ENCODE data around the gene FOXK1. TPM values are rescaled to one million over a fixed set of nuclear protein-coding genes. Genes with fewer than 3 reads are reported as not detected.

Gene FOXK1
- total RNA-seq, 6 experiments from 2014 or later = 3.8 to 8.4 (median 6.9) TPM

DNA sequence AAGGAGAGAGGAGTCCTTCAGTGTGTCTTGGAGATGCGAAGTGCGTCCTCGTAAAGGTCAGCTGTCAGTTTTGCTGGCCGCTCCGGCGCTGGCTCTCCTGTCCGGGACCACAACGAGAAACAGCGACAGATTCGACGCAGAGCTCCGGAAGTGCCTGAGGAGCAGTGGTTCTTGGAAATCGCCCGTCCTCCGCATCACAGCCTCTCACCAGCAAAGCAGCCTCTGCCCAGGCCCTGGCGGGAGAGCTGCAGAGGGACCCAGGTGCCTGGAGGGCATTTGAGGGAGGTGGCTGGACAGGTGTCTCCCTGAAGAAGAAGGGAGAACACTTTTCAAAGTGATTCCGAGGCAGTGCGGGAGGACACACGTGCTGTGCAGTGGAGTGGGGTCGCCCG lies 81.7 kb downstream of the FOXK1 start:
- no peak for DNase-seq
- TF ChIP-seq, protein P1, sequence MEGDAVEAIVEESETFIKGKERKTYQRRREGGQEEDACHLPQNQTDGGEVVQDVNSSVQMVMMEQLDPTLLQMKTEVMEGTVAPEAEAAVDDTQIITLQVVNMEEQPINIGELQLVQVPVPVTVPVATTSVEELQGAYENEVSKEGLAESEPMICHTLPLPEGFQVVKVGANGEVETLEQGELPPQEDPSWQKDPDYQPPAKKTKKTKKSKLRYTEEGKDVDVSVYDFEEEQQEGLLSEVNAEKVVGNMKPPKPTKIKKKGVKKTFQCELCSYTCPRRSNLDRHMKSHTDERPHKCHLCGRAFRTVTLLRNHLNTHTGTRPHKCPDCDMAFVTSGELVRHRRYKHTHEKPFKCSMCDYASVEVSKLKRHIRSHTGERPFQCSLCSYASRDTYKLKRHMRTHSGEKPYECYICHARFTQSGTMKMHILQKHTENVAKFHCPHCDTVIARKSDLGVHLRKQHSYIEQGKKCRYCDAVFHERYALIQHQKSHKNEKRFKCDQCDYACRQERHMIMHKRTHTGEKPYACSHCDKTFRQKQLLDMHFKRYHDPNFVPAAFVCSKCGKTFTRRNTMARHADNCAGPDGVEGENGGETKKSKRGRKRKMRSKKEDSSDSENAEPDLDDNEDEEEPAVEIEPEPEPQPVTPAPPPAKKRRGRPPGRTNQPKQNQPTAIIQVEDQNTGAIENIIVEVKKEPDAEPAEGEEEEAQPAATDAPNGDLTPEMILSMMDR (IDR thresholded peaks at IDR 0.05) = no peak
- no peak for TF ChIP-seq POLR2A (IDR thresholded peaks at IDR 0.05)
- Histone ChIP-seq H3K27ac (no peak overlapping the region), H3K27me3 (no peaks in the 10 kb centered on the region), H3K9me3 (no peaks in the 10 kb centered on the region), H3K4me1 (no peaks in the 10 kb centered on the region), H3K4me3 (no peak overlapping the region), H3K36me3 (peaks cover 0 to 43% (median 19%) of the 10 kb centered on the region in 4 donors)
- ATAC-seq = no peak
- WGBS (ENCODE audit: insufficient coverage, low coverage, low lambda C conversion rate, missing lambda C conversion rate) = 100% methylated on average over 2 of the region's 21 CpGs
- intact Hi-C loops (cut with DNase I) = no loop called here

DNA sequence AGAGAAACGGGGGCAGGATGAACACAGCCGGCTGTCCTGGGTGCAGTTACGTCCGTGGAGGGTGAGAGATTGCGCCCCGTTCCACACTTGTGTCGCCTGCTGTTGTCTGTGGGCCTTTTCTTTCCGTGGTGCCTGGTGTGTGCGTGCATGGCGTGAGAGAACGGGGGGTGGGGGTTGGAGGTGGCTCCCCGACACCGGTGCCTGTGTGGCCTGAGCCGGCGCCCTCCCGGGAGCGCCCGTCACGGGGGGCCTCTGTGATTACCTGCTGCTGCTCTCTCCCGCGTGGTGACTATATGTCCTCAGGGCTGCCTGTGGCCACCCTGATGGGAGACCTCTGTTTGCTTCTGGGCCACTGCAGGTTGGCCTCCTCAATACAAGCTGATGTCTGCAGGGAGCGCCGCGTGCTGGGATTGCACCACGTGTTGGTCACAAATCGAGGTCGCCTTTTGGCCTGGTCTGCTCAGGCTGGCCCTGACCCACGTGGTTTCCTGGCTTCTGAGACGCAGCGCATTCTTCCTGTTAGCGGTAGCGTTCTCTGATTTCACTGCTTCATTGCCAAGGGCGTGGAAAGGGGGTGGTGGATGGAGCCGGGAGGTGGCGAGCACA lies 82.4 kb downstream of the FOXK1 start:
- ATAC-seq (no peak), DNase-seq (no peak)
- 89% methylated on average over 8 of the region's 35 CpGs for WGBS (ENCODE audit: insufficient coverage, low coverage, low lambda C conversion rate, missing lambda C conversion rate)
- Histone ChIP-seq H3K4me1 (no peaks in the 10 kb centered on the region), H3K4me3 (no peak overlapping the region), H3K36me3 (peaks cover 0 to 36% (median 19%) of the 10 kb centered on the region in 4 donors), H3K9me3 (no peaks in the 10 kb centered on the region), H3K27me3 (no peaks in the 10 kb centered on the region), H3K27ac (no peak overlapping the region)
- TF ChIP-seq POLR2A (IDR thresholded peaks at IDR 0.05) = no peak
- TF ChIP-seq, protein P1 (IDR thresholded peaks at IDR 0.05) = no peak
- intact Hi-C loops (cut with DNase I) = no loop called here

DNA sequence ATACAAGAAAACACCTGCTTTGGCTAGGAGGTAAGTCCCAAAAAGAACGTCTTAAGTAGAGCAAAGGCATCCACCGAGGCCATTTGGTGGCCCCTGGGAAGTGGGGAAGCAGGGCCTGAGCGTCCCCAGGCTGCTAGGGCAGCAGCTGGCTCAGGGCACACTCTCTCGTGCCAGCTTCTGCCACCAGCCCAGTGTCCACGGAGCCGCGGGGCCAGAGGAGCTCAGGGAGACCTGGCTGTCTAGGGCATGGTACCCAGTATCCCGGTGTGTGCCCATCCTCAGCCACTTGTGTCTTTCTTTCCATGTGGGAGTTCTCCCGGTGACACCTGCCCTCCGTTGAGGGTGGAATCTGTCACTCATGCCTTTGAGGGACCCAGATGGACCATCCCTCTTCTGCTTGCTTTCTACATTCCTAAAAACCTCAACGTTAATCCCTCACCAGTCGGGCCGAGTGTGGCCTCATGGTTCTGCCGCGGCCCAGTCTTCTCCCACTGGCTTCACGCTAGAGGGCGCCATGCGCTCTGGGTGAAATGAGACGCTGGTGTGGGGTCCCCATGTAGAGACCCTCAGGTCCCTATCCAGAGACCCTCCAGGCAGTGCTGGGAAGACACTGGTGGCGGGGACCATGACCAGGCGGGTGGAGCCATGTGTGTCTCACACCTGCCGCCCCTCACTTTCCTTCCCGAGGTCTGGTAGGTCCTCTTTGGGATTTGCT lies 83.8 kb downstream of the FOXK1 start:
- peak in 1 of 4 donors; percentile 5 for ATAC-seq
- no peaks in the 10 kb centered on the region for H3K9me3 ChIP-seq
- H3K36me3 ChIP-seq = peaks cover 0 to 30% (median 17%) of the 10 kb centered on the region in 4 donors
- intact Hi-C loops (cut with DNase I) = no loop called here
- no peaks in the 10 kb centered on the region for H3K27me3 ChIP-seq
- TF ChIP-seq, protein P1 (IDR thresholded peaks at IDR 0.05) = peak in 2 of 4 donors; percentile 7 to 9
- no peak for TF ChIP-seq POLR2A (IDR thresholded peaks at IDR 0.05)
- H3K4me1 ChIP-seq = no peaks in the 10 kb centered on the region
- H3K27ac ChIP-seq = no peak overlapping the region
- DNase-seq = no peak
- H3K4me3 ChIP-seq = no peak overlapping the region
- whole genome bisulfite sequencing (ENCODE audit: insufficient coverage, low coverage, low lambda C conversion rate, missing lambda C conversion rate) = 73% methylated on average over 10 of the region's 23 CpGs

DNA sequence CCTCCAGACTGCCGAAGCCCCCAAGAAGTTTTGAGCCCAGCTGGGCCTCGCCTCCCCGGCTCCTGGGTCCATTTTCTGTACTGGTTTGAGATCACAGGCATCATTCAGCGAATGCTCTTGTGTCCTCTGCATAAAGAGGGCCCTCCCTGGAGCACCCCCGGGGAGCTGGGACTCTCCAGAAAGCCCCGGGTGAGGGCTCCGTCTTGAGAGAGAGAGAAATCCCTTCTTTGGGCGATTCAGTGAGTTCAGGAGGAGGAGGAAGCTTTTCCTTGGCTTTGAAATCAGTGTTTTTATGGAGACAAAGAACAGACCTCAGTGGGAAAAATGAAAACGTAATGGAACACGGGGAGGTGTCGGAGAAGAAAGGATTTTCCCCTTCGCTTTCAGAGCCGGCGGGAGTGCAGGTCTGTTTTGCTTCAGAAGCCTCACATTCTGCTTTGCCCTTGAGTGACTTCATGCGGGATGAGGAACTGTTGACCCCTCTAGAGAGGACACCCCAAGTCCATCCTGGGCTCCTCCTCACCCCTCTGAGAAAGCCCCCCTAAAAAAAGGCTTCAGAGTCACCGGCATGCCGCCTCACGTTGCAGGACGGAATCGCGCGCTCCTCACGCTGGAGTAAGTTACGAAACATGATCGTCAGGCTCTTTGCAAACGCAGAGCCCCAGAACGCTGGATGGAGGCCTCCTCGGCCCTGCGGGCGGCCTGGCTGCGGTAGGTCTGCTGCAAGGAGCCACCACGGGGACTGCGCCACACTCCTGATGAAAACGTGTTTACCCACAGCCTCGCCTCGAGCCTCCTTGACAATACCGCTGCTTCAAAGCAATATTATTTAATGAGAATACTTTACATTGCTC lies 84.8 kb downstream of the FOXK1 start:
- no peak overlapping the region for H3K4me3 ChIP-seq
- DNase-seq (no peak), ATAC-seq (no peak)
- TF ChIP-seq, protein P1 (IDR thresholded peaks at IDR 0.05) = no peak
- H3K36me3 ChIP-seq = peaks cover 0 to 20% (median 12%) of the 10 kb centered on the region in 4 donors
- intact Hi-C loops (cut with DNase I) = no loop called here
- no peaks in the 10 kb centered on the region for H3K27me3 ChIP-seq
- H3K9me3 ChIP-seq = no peaks in the 10 kb centered on the region
- WGBS (ENCODE audit: insufficient coverage, low coverage, low lambda C conversion rate, missing lambda C conversion rate) = 93% methylated on average over 13 of the region's 37 CpGs
- no peaks in the 10 kb centered on the region for H3K4me1 ChIP-seq
- H3K27ac ChIP-seq = no peak overlapping the region

Data from right lobe of liver (tissue), 6 donors.